ENCODE measurements around the gene RMP24.

The RMP24 gene

DNA sequence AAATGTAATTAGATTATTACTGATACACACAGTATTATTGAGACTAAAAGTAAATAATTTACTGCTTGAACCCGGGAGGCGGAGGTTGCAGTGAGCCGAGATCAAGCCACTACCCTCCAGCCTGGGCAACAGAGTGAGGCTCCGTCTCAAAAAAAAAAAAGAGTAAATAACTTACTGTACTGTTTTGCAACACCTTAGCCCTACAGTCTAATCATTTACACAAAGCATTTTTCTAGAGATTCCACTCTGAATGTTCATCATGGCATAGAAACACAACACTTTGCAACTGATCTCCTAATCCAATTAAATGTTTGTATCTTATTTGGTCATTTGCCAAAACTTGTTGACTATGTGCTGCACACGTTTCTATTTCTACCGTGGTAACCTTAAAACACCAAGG lies 23.4 kb upstream of the RMP24 start (continued):
- TF ChIP-seq ZNF841 (CRISPR knock-in tag; IDR thresholded peaks at IDR 0.05; ENCODE audit: borderline replicate concordance): no peak
- no peak for TF ChIP-seq JUND (CRISPR knock-in tag; IDR thresholded peaks at IDR 0.05)
- TF ChIP-seq HNRNPH1 (optimal IDR thresholded peaks at IDR 0.05; ENCODE audit: low read depth, low read length): no peak
- TF ChIP-seq FOXA3 (CRISPR knock-in tag; IDR thresholded peaks at IDR 0.05): peak; percentile 26; the same call in 1 of the 2 replicates
- TF ChIP-seq, protein P1, sequence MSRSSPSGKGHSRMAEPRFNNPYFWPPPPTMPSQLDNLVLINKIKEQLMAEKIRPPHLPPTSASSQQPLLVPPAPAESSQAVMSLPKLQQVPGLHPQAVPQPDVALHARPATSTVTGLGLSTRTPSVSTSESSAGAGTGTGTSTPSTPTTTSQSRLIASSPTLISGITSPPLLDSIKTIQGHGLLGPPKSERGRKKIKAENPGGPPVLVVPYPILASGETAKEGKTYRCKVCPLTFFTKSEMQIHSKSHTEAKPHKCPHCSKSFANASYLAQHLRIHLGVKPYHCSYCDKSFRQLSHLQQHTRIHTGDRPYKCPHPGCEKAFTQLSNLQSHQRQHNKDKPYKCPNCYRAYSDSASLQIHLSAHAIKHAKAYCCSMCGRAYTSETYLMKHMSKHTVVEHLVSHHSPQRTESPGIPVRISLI (CRISPR knock-in tag; IDR thresholded peaks at IDR 0.05; ENCODE audit: borderline replicate concordance): peak; percentile 76

GRCh38 chr18:35949903-35950627 lies 22.4 kb upstream of the RMP24 start:
- BruUV-seq (replicated peaks): no TSS peak
- in situ Hi-C loops (cut with HindIII; ENCODE audit: extremely low pct_ligation_motif_present, low pct_unique_long_range_greater_than_20kb): loop anchor here (5.0 to 25.0 kb wide), 2 partner anchors 193 to 563 kb away; partner anchors contain the start of gene ZNF396
- TF ChIP-seq ZNF253 (CRISPR knock-in tag; IDR thresholded peaks at IDR 0.05; ENCODE audit: borderline replicate concordance) (no peak), ATAD3A (CRISPR knock-in tag; IDR thresholded peaks at IDR 0.05) (no peak), HMGXB3 (CRISPR knock-in tag; IDR thresholded peaks at IDR 0.05; ENCODE audit: borderline replicate concordance) (no peak), TFDP2 (CRISPR knock-in tag; IDR thresholded peaks at IDR 0.05) (no peak), POLR2AphosphoS5 (IDR thresholded peaks at IDR 0.05; ENCODE audit: low read depth, low read length) (no peak), ZNF33B (CRISPR knock-in tag; IDR thresholded peaks at IDR 0.05) (no peak), ZNF768 (CRISPR knock-in tag; IDR thresholded peaks at IDR 0.05) (peak; percentile 38; the same call in 1 of the 2 replicates), STAG1 (CRISPR knock-in tag; IDR thresholded peaks at IDR 0.05) (peak; percentile 66), PITX1 (CRISPR knock-in tag; IDR thresholded peaks at IDR 0.05) (peak; percentile 66; the same call in 1 of the 2 replicates), SMARCE1 (IDR thresholded peaks at IDR 0.05; ENCODE audit: borderline replicate concordance) (no peak), ZNF615 (CRISPR knock-in tag; IDR thresholded peaks at IDR 0.05; ENCODE audit: borderline replicate concordance) (no peak), TP53 (CRISPR knock-in tag; conservative IDR thresholded peaks at IDR 0.05) (no peak)

More at GRCh38 chr18:35949903-35950627, 22.4 kb upstream of the RMP24 start:
- peak; percentile 67 for FAIRE-seq
- H3K36me3 ChIP-seq (replicated peaks in 1 of 2; ENCODE audit: control insufficient read depth in 1 of 2, insufficient read depth in 2 of 2, low read length in 2 of 2): no peaks in the 10 kb centered on the region
- peak overlapping the region; percentile 47 for H3K9ac ChIP-seq (ENCODE audit: insufficient read depth, low read depth, low read length)
- no peaks in the 10 kb centered on the region for H3K9me3 ChIP-seq (ENCODE audit: low read length)
- peak; percentile 90 for ATAC-seq
- intact Hi-C loops (cut with micrococcal nuclease; ENCODE audit: unreplicated experiment): loop anchor here (1.0 to 5.0 kb wide), 3 partner anchors 22 to 288 kb away; partner anchors contain the start of gene RMP24
- DNase-seq (ENCODE audit: low spot score): peak; percentile 56
- no peak overlapping the region for H2AFZ ChIP-seq (ENCODE audit: low read length)
- H3K27ac ChIP-seq (ENCODE audit: extremely low read length, insufficient read depth, low read length): no peak overlapping the region
- peaks cover 11% of the 10 kb centered on the region for H3K4me1 ChIP-seq (ENCODE audit: insufficient read depth, low read length)
- WGBS (ENCODE audit: low lambda C conversion rate): 3% methylated on average over 20 of the region's 54 CpGs
- peaks cover 0 to 8% of the 10 kb centered on the region in 2 experiments; a peak in 3 of 5 replicates for H3K27me3 ChIP-seq (ENCODE audit: control insufficient read depth in 1 of 2, insufficient read depth in 2 of 2, low read length in 2 of 2)
- H3K4me3 ChIP-seq (replicated peaks in 1 of 3; ENCODE audit: insufficient read depth in 1 of 3, low read depth in 2 of 3, low read length in 3 of 3): peak overlapping the region; percentile 59 to 81 (median 65)
- no peaks in the 10 kb centered on the region for H3K79me2 ChIP-seq (ENCODE audit: insufficient read depth, low read length)
- H4K20me1 ChIP-seq (ENCODE audit: insufficient read depth, low read length): no peaks in the 10 kb centered on the region
- peak overlapping the region; percentile 98 for H3K4me2 ChIP-seq (ENCODE audit: low read depth, low read length)
- ChIA-PET CTCF (ENCODE audit: low intra/inter-chr PET ratio, low total read pairs) (interaction anchor here (1.3 to 1.7 kb wide), 2 partner anchors 194 to 542 kb away, joined by 4 to 12 read pairs; no protein-coding TSS in a partner anchor), POLR2A (interaction anchor here (1.3 kb wide), 1 partner anchor 22 kb away, joined by 4 read pairs; the partner anchor contains the start of gene RMP24)
